GM18498 (cell line): ENCODE data around the gene PTOV1.

Source experiments
- ATAC-seq: cut with Tn5 transposase; IDR thresholded peaks from one replicate; pipeline ENCODE4 v1.9.1; 2021; ENCODE audit warnings: mild to moderate bottlenecking, moderate library complexity; ENCODE audit not compliant: unreplicated experiment

PTOV1 gene

GRCh38 chr19:49910179-49910578, 59.2 kb downstream of the PTOV1 start:
- no peak for ATAC-seq
